Gastrocnemius medialis (tissue), 4 donors: Measurements from ENCODE around the gene TBR1. TPM values are rescaled to one million over a fixed set of nuclear protein-coding genes. Genes with fewer than 3 reads are reported as not detected.

Source experiments
- ATAC-seq, 2 donors: fragments of 150-250 bp; one replicate each; pipeline ENCODE4 v1.9.1; 2016
- DNase-seq, 2 donors: peaks; one replicate each; pipeline ENCODE4 v3.0.0-alpha.2; 2019
- H3K27ac ChIP-seq, 4 donors: fragments of 200-600 bp; sonication (generic); 1 replicate in 1 of 4; 2 replicates in 3 of 4; pipeline ENCODE4 v1.5.1; 2016 to 2018; ENCODE audit warnings: mild to moderate bottlenecking in 2 of 4, moderate library complexity in 1 of 4
- H3K27me3 ChIP-seq, 3 donors: fragments of 200-600 bp; sonication (generic) in 2 of 3; 1 replicate in 1 of 3; 2 replicates in 2 of 3; pipeline versions ENCODE4 v1.5.1 to v1.6.0; 2016 to 2019; ENCODE audit warnings: mild to moderate bottlenecking in 1 of 3, moderate library complexity in 1 of 3
- H3K36me3 ChIP-seq, 2 donors: fragments of 200-600 bp; sonication (generic) in 1 of 2; one replicate each; pipeline ENCODE4 v1.5.1; 2017 to 2018
- H3K4me1 ChIP-seq, 2 donors: fragments of 200-600 bp; sonication (generic) in 1 of 2; one replicate each; pipeline ENCODE4 v1.5.1; 2016 to 2017; ENCODE audit warnings: mild to moderate bottlenecking in 2 of 2
- H3K4me3 ChIP-seq, 4 donors: fragments of 200-600 bp; sonication (generic) in 3 of 4; 1 replicate in 1 of 4; 2 replicates in 3 of 4; pipeline ENCODE4 v1.5.1; 2016 to 2019; ENCODE audit warnings: mild to moderate bottlenecking in 2 of 4
- H3K9me3 ChIP-seq, 3 donors: fragments of 200-600 bp; sonication (generic) in 2 of 3; 1 replicate in 1 of 3; 2 replicates in 2 of 3; pipeline ENCODE4 v1.5.1; 2016 to 2019
- CTCF ChIP-seq, 5 experiments: fragments of 450-650 bp in 3 of 5; fragments of 200-600 bp in 2 of 5; sonication (generic) in 2 of 5; IDR thresholded peaks in 4 of 5; conservative IDR thresholded peaks in 1 of 5; 1 replicate in 4 of 5; 2 replicates in 1 of 5; pipeline ENCODE4 v1.5.1; 2016 to 2019; ENCODE audit warnings: antibody characterized with exemption in 5 of 5, mild to moderate bottlenecking in 3 of 5, moderate library complexity in 3 of 5
- POLR2A ChIP-seq, 2 donors: fragments of 450-650 bp; IDR thresholded peaks; one replicate each; pipeline ENCODE4 v1.6.1; 2017; ENCODE audit warnings: antibody characterized with exemption in 2 of 2, mild to moderate bottlenecking in 2 of 2, moderate library complexity in 2 of 2
- in situ Hi-C, 4 donors: fragments of 200-750 bp; cut with MboI; loops; one replicate each; pipeline versions ENCODE4 v1.15.0 to v1.8.0; 2017; ENCODE audit warnings: low sequenced_read_pairs in 4 of 4
- intact Hi-C: fragments of 100-400 bp; cut with DNase I; formaldehyde crosslinking; loops from one replicate; pipeline ENCODE4 v1.15.1; 2023; ENCODE audit warnings: low total_unique reads
- total RNA-seq, 4 donors: library from RNA; depleted of rRNA; stranded (reverse); fragments of >200 nt; gene quantifications; one replicate each; pipeline versions ENCODE4 v1.1.0 to v1.2.3, GENCODE V29; 2016

Gene TBR1
- total RNA-seq, 4 donors from 2014 or later, result not detected

DNA sequence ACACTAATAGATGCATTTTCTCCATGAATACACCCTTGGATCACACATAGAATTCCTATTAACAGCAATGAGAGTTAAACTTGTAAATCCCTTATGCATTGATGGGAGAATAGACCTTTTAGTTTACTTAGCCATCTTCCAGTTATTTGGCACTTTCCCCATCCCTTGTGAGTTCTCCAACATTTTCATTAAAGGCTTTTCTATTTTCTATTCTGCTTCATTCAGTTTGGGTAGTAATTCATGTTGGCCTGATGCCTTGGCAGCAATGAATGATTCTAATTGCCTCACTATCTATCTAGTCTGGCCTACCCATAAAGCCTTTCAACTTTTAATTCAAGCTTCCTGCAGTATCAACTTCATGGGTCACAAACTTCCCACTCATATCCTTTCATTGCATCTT, 32.3 kb downstream of the TBR1 start:
- no peak for TF ChIP-seq POLR2A (IDR thresholded peaks at IDR 0.05)
- no peak for TF ChIP-seq CTCF (IDR thresholded peaks at IDR 0.05 in 4 of 5, conservative IDR thresholded peaks at IDR 0.05 in 1 of 5)
- ATAC-seq (no peak), DNase-seq (no peak)
- in situ Hi-C loops (no loop called here), intact Hi-C loops (no loop called here)
- Histone ChIP-seq H3K4me1 (no peaks in the 10 kb centered on the region), H3K27ac (no peak overlapping the region), H3K36me3 (no peaks in the 10 kb centered on the region), H3K4me3 (no peak overlapping the region), H3K9me3 (no peaks in the 10 kb centered on the region), H3K27me3 (no peaks in the 10 kb centered on the region)

GRCh38 chr2:161471631-161472030, 55.5 kb downstream of the TBR1 start:
- H3K27me3 ChIP-seq, result peaks cover 0 to 7% (median 0%) of the 10 kb centered on the region in 3 donors
- TF ChIP-seq POLR2A (IDR thresholded peaks at IDR 0.05) (no peak), CTCF (IDR thresholded peaks at IDR 0.05 in 4 of 5, conservative IDR thresholded peaks at IDR 0.05 in 1 of 5) (no peak)
- no peaks in the 10 kb centered on the region for H3K9me3 ChIP-seq
- intact Hi-C loops (no loop called here), in situ Hi-C loops (no loop called here)
- DNase-seq (no peak), ATAC-seq (no peak)
- H3K4me3 ChIP-seq, result no peak overlapping the region
- no peaks in the 10 kb centered on the region for H3K36me3 ChIP-seq
- no peak overlapping the region for H3K27ac ChIP-seq
- H3K4me1 ChIP-seq, result no peaks in the 10 kb centered on the region

DNA sequence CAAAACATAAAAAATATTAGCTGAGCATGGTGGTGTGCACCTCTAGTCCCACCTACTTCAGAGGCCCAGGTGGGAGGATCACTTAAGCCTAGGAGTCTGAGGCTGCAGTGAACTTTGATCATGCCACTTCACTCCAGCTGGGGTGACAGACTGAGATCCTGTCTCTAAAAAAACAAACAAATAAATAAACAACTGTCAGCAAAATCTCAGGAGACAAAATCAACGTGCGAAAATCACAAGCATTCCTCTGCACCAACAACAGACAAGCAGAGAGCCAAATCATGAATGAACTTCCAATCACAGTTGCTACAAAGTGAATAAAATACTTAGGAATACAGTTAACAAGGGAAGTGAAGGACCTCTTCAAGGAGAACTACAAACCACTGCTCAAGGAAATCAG, 58.8 kb downstream of the TBR1 start:
- intact Hi-C loops (no loop called here), in situ Hi-C loops (no loop called here)
- no peaks in the 10 kb centered on the region for H3K9me3 ChIP-seq
- DNase-seq (no peak), ATAC-seq (no peak)
- no peak overlapping the region for H3K27ac ChIP-seq
- no peak overlapping the region for H3K4me3 ChIP-seq
- TF ChIP-seq POLR2A (IDR thresholded peaks at IDR 0.05) (no peak), CTCF (IDR thresholded peaks at IDR 0.05 in 4 of 5, conservative IDR thresholded peaks at IDR 0.05 in 1 of 5) (no peak)
- no peaks in the 10 kb centered on the region for H3K4me1 ChIP-seq
- no peaks in the 10 kb centered on the region for H3K36me3 ChIP-seq
- H3K27me3 ChIP-seq, result peaks cover 0 to 7% (median 0%) of the 10 kb centered on the region in 3 donors

Other genes starting within 250 kb of the TBR1 start
- gene PSMD14, start 107.9 kb upstream of the TBR1 start, total RNA-seq, result 100 to 1,000 TPM; 138 to 195 (median 163) TPM
- gene SLC4A10, start 208.1 kb downstream of the TBR1 start, total RNA-seq, result not detected